Choroid plexus epithelial cell (primary cell): Measurements from ENCODE around the gene CCDC15.
"Not testable (repeated sequence)": the region's sequence is repeated elsewhere in the genome, so short reads cannot be mapped to it uniquely, and the experiment has no call there.

Experiments
- DNase-seq: peaks from one replicate; pipeline ENCODE4 v3.0.0-alpha.2; 2010; ENCODE audit warnings: low read depth
- H3K4me3 ChIP-seq: 2 replicates; pipeline ENCODE4 v1.5.1; 2011; ENCODE audit warnings: low read depth, mild to moderate bottlenecking, control low read depth, low read length, moderate library complexity
- CTCF ChIP-seq: conservative IDR thresholded peaks from 2 replicates; pipeline ENCODE4 v1.5.1; 2011; ENCODE audit warnings: low read depth, mild to moderate bottlenecking, control low read depth, inconsistent platforms, low read length, moderate library complexity

The CCDC15 gene

GRCh38 chr11:125055107-125055715, 101.2 kb downstream of the CCDC15 start:
- no peak overlapping the region for H3K4me3 ChIP-seq
- no peak for DNase-seq
- TF ChIP-seq CTCF = no peak

GRCh38 chr11:125056111-125056510, 102.1 kb downstream of the CCDC15 start:
- DNase-seq, H3K4me3 ChIP-seq: not testable (repeated sequence)

GRCh38 chr11:125056931-125057692, 103.1 kb downstream of the CCDC15 start:
- no peak overlapping the region for H3K4me3 ChIP-seq
- no peak for DNase-seq
- no peak for TF ChIP-seq CTCF

- no peak overlapping the region for H3K4me3 ChIP-seq
- DNase-seq = no peak
- no peak for TF ChIP-seq CTCF
Observed at GRCh38 chr11:125057693-125058016, 103.7 kb downstream of the CCDC15 start.

- H3K4me3 ChIP-seq = no peak overlapping the region
- no peak for DNase-seq
- TF ChIP-seq CTCF = no peak
Observed at GRCh38 chr11:125061281-125061680, 107.3 kb downstream of the CCDC15 start.

- no peak for DNase-seq
- TF ChIP-seq CTCF = no peak
- H3K4me3 ChIP-seq = peak overlapping the region; percentile 65
Observed at GRCh38 chr11:125062218-125062930, 108.4 kb downstream of the CCDC15 start.

GRCh38 chr11:125062931-125063428, 109.0 kb downstream of the CCDC15 start, which contains the start of gene SLC37A2:
Gene SLC37A2 (plus strand): TSS chr11:125063305. CDS start chr11:125063368, 63 bp downstream.
- TF ChIP-seq CTCF = peak; percentile 3
- peak; percentile 57 for DNase-seq
- H3K4me3 ChIP-seq = peak within 1 kb of the TSS; percentile 65
